Measurements from ENCODE around the gene ATP6V0A4.

GRCh38 chr7:138748666-138749065 is 49.3 kb downstream of the ATP6V0A4 start:
- TF ChIP-seq CTCF (IDR thresholded peaks at IDR 0.05) (no peak), POLR2A (IDR thresholded peaks at IDR 0.05) (no peak)
